ENCODE data around the gene ENDOD1.

ENDOD1 gene

DNA sequence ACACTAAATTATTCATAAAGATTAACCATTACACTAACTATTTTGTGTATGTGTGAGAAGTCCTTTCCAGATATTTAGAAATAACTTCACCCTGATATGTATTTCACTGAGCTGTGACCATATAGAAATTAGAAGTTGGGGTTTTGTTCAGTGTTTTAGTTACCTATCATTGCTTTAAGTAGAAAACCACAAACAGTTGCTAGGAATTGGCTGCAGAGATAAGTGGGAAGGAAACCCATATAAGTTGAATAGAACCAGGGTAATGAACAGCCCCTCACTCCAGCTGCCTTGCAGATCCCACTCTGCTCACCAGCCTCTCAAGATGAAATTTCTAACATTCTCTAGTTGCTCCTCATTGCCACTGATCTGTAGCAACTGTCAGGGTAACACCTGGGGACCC is 12.7 kb upstream of the ENDOD1 start:
- DNase-seq (ENCODE audit: low read depth in 2 of 2), result no peak

DNA sequence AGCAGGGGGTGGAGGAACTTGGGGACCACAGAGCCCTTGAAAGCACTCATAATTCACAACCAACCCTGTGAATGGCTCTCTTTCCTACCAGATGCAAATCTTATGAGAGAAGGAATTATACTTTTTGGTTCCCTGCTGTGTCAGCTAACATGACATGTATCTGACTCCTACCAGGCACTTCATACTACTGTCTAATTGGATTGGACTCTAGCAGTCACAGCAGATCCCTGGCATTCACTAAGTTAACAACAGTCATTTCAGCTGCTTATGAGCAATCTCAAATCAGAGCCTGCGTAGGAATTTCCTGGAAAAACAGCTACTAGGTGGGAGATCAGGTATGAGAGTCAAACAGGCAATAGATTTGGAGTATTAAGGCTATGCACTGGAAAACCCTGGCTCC is 11.1 kb upstream of the ENDOD1 start:
- DNase-seq (ENCODE audit: low read depth in 2 of 2), result no peak

GRCh38 chr11:95081010-95081409 is 8.6 kb upstream of the ENDOD1 start:
- no peak for DNase-seq (ENCODE audit: low read depth in 2 of 2)

- no peak for DNase-seq (ENCODE audit: low read depth in 2 of 2)
Measured at GRCh38 chr11:95081412-95081811, 8.2 kb upstream of the ENDOD1 start.

DNA sequence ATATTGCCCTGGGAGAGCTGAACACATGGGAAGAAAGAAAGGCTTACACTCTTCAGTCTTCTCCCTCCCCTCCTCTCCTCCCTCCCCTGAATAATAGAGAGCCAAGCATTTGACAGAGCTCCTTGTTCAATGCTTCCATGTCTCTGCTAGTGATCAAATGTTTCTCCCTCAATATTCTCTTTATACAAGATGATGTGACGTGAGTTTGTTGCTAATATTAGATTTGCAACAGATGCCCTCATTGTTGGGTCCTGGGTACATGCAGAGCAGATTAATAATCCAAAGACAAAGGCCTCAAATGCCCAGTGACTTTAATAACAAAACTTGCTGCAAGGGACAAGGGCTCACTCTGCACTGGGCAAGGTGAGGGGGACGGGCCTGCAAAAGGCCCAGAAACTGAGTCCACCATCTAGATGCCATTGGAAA is 7.1 kb upstream of the ENDOD1 start:
- no peak for DNase-seq (ENCODE audit: low read depth in 2 of 2)

DNA sequence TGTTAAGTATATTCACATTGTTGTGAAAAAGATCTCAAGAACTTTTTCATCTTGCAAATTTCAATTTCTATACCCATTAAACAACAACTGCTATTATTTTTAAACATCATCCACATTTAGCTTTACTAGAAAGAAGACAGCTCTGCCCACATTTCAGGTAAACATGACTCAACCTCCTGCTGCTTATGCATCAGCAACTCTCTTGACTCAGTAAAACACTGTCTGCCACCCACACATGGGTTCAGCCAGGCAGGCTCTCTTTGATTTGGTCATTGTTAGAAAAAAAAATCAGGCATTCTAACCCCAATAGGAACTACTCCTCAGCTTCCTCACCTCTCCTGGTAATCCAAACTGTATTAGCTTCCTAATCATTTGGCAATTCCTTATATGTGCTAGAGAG is 5.1 kb upstream of the ENDOD1 start:
- DNase-seq (ENCODE audit: low read depth in 2 of 2), result peak in 1 of 2 donors; percentile 58

DNA sequence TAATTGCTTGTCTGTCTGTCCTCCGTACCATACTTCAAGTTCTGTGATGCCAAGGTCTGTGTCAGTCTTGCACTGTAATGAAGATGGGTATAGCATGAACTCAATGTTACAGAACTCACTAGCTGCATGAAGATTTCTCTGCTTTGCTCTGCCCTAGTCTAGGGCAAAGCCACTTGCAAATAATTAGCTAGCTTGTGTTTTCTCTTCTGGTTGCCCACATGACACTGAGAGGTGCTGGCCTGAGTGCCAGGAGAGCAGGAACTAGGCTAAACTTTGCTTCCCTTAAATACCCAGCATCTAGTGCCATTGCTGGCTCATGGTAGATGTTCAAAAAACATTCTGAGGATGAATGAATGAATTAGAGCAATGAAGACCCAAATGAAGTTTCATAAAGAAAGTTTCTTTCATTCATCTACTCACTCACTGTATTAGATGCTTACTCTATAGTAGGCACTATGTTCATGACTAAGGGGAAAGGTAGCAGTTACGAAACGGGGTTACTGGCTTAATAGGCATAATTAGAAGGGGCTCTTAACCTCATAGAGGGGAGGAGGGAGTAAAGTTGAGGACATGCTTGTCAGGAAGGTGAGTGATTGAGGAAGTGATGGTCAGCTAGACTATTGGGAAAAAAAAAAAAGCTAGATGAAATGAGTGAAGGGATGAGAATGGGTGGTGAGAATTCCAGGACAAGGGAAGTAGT is 4.4 kb upstream of the ENDOD1 start:
- DNase-seq (ENCODE audit: low read depth in 2 of 2), result no peak

- no peak for DNase-seq (ENCODE audit: low read depth in 2 of 2)
Measured at GRCh38 chr11:95086151-95086550, 3.5 kb upstream of the ENDOD1 start.

GRCh38 chr11:95086836-95087570 is 2.6 kb upstream of the ENDOD1 start:
- DNase-seq (ENCODE audit: low read depth in 2 of 2), result no peak

- DNase-seq (ENCODE audit: low read depth in 2 of 2), result no peak
Measured at GRCh38 chr11:95088946-95089619, 563 bp upstream of the ENDOD1 start.

DNA sequence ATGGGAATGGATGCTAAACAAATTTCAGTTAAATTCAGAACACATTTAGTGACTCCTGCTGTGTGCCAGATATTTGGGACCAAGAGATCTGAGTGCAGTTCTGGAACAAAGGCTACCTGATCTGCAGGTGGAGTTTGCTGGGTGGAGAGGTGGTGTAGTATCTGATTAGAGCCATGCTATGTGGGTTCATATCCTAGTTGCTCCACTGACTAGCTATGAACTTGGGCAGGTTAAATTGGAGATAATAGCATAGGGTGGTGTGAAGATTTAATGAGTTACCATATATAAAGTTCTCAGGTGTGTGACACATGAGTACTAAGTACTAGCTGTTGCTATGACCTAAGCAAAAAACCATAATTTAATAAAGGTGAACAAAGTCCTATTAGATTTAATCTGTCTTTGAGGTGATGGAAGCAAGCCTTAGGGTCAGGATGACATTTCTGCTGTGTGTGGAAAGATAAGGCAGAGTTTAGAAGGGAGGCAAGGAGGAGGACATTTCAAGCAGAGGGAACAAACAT is 2.1 kb downstream of the ENDOD1 start:
- DNase-seq (ENCODE audit: low read depth in 2 of 2), result no peak

- DNase-seq (ENCODE audit: low read depth in 2 of 2), result peak; percentile 19 to 25
Measured at GRCh38 chr11:95092549-95093324, 3.1 kb downstream of the ENDOD1 start.

- no peak for DNase-seq (ENCODE audit: low read depth in 2 of 2)
Measured at GRCh38 chr11:95093548-95093947, 3.9 kb downstream of the ENDOD1 start.

GRCh38 chr11:95095858-95096587 is 6.4 kb downstream of the ENDOD1 start:
- no peak for DNase-seq (ENCODE audit: low read depth in 2 of 2)

- DNase-seq (ENCODE audit: low read depth in 2 of 2), result no peak
Measured at GRCh38 chr11:95097209-95097608, 7.6 kb downstream of the ENDOD1 start.

DNA sequence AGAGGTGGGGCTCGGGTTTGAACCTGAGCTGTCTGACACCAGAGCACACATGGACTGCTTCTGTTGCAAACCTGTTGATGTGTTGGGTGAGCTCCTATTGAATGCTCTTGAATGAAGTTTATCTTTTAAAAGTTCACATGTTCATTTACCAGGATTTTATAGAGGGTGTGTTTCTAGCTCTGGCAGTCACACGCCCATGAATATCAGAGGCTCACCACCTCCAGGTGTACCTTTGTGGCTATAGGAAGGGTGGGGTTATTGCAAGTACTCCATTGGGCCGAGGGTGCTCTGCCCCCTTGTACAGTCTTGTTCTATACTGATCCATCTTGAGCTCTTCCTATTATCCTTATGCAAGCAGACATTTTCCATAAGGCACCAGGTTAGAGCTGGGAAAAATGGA is 9.2 kb downstream of the ENDOD1 start:
- DNase-seq (ENCODE audit: low read depth in 2 of 2), result no peak

- no peak for DNase-seq (ENCODE audit: low read depth in 2 of 2)
Measured at GRCh38 chr11:95100191-95100648, 10.6 kb downstream of the ENDOD1 start.

DNA sequence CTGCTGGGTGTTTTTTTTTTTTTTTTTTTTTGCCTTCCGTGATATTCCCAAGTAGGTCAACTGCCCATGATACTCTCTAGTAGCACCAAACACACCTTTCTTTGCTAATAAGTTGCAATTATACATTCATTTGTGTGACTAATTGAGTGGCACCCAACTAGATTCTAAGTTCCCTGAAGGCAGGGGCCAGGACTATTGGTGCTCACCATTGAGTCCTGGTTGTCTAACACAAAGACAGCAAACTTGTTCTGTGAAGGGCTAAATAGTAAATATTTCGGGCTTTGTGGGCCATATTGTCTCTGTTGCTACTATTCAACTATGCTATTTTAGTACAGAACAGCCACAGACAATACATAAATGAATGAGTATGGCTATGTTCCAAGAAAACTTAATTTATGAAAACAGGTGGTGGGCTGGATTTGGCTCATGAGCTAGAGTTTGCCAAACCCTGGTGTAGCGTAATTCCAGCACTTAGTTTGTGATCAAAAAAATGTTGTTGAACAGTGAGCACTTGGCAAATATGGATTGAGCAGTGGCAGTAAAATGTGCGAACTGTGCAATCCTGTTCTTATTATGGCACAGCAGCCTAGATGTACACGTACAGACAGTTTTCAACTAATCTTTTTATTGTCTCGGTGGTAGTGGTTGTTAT is 11.3 kb downstream of the ENDOD1 start:
- DNase-seq (ENCODE audit: low read depth in 2 of 2), result no peak

DNA sequence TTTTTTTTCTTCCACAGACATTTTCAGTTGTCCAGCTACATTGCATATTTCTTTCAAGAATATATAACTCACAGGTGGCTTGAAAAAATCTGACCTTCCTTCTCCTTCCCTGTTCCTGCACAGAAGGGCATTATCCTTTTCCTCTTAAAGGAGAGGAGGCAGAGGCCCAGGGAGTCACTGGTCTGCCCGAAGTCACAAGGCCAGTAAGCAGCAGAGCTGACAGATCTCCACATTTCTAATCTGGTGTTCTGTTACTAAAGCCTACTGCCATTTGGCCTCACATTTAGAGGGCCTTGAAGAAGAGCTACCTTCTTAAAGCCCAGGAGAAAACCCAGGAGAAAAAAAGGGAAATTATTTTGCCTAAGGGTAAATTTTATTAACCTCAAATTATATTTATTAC is 12.3 kb downstream of the ENDOD1 start:
- no peak for DNase-seq (ENCODE audit: low read depth in 2 of 2)

GRCh38 chr11:95102733-95103132 is 13.1 kb downstream of the ENDOD1 start:
- DNase-seq (ENCODE audit: low read depth in 2 of 2), result no peak

- DNase-seq (ENCODE audit: low read depth in 2 of 2), result no peak
Measured at GRCh38 chr11:95103701-95104100, 14.1 kb downstream of the ENDOD1 start.

Measured in stimulated activated CD4-positive, alpha-beta T cell treated with anti-CD3 and anti-CD28 coated beads, Interleukin-4, amount 100 ng/mL, for 48 hours (primary cell).